Vagina (tissue), 2 donors: ENCODE measurements around the gene KIF2A.

Source experiments
- POLR2AphosphoS5 ChIP-seq, 2 donors: sonication (generic); formaldehyde crosslinking; IDR thresholded peaks; one replicate each; pipeline ENCODE4 v1.9.0; 2017; ENCODE audit warnings: antibody characterized with exemption in 2 of 2, mild to moderate bottlenecking in 2 of 2, low read depth in 1 of 2; ENCODE audit not compliant: insufficient read depth in 1 of 2
- TF ChIP-seq, protein P1 (sequence below), 3 experiments: fragments of 450-650 bp in 2 of 3; fragments of 200-600 bp in 1 of 3; sonication (generic) in 1 of 3; IDR thresholded peaks; one replicate each; pipeline ENCODE4 v1.5.1; 2017 to 2019; ENCODE audit warnings: antibody characterized with exemption in 3 of 3, mild to moderate bottlenecking in 2 of 3, moderate library complexity in 2 of 3

DNA sequence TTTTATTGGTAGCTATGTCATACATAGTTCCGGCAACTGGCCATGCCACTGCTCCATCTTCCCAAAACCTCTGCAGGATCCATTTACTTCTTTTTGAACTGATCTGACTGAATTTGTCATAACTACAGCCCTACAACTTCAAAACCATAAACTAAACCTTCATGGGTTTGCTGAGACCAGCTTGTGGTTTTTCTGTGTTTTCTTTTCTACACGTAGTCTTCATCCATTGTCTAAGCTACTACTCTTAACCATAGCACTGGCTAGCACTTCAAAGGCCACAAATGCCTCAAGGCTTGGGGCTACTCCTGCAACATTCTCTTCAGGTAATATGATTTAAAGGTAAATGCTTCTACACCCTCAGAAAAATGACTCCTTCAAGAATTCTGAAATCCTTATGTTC lies 9.0 kb upstream of the KIF2A start:
- TF ChIP-seq, protein P1, sequence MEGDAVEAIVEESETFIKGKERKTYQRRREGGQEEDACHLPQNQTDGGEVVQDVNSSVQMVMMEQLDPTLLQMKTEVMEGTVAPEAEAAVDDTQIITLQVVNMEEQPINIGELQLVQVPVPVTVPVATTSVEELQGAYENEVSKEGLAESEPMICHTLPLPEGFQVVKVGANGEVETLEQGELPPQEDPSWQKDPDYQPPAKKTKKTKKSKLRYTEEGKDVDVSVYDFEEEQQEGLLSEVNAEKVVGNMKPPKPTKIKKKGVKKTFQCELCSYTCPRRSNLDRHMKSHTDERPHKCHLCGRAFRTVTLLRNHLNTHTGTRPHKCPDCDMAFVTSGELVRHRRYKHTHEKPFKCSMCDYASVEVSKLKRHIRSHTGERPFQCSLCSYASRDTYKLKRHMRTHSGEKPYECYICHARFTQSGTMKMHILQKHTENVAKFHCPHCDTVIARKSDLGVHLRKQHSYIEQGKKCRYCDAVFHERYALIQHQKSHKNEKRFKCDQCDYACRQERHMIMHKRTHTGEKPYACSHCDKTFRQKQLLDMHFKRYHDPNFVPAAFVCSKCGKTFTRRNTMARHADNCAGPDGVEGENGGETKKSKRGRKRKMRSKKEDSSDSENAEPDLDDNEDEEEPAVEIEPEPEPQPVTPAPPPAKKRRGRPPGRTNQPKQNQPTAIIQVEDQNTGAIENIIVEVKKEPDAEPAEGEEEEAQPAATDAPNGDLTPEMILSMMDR (IDR thresholded peaks at IDR 0.05) = no peak
- TF ChIP-seq POLR2AphosphoS5 (IDR thresholded peaks at IDR 0.05; ENCODE audit: insufficient read depth in 1 of 2, low read depth in 1 of 2) = no peak
